HEK293 (cell line): ENCODE data around the gene MRPS18B.

Experiments
- GLI2 ChIP-seq: fragments of 450-650 bp; formaldehyde crosslinking; IDR thresholded peaks from 2 replicates; pipeline ENCODE4; 2017; ENCODE audit warnings: missing biosample characterization, missing genetic modification characterization, low read depth, borderline replicate concordance
- HOXD13 ChIP-seq: sonication (generic); formaldehyde crosslinking; IDR thresholded peaks from 2 replicates; pipeline ENCODE4 v1.8.0; 2022; ENCODE audit warnings: missing genetic modification reagents, borderline replicate concordance
- IKZF3 ChIP-seq: fragments of 450-650 bp; IDR thresholded peaks from 2 replicates; pipeline ENCODE4 v1.5.0; 2018; ENCODE audit warnings: missing biosample characterization, mild to moderate bottlenecking, missing genetic modification characterization, moderate library complexity
- PRDM10 ChIP-seq: fragments of 450-650 bp; formaldehyde crosslinking; IDR thresholded peaks from 2 replicates; pipeline ENCODE4 v1.5.1; 2016; ENCODE audit warnings: missing biosample characterization, missing genetic modification characterization
- RBAK ChIP-seq: fragments of 450-650 bp; formaldehyde crosslinking; IDR thresholded peaks from 2 replicates; pipeline ENCODE4 v1.5.1; 2016; ENCODE audit warnings: missing biosample characterization, missing genetic modification characterization
- SETDB1 ChIP-seq: IDR thresholded peaks from one replicate; pipeline ENCODE4 v1.6.1; 2017; ENCODE audit warnings: mild to moderate bottlenecking, low read length, moderate library complexity, mixed read lengths; ENCODE audit not compliant: insufficient read length
- TCF7L2 ChIP-seq: IDR thresholded peaks from 2 replicates; pipeline ENCODE4 v1.6.1; 2011; ENCODE audit warnings: low read depth, mild to moderate bottlenecking, inconsistent platforms, low read length, moderate library complexity, borderline replicate concordance
- TSHZ1 ChIP-seq: fragments of 450-650 bp; formaldehyde crosslinking; IDR thresholded peaks from 2 replicates; pipeline ENCODE4 v1.5.1; 2016; ENCODE audit warnings: missing biosample characterization, missing genetic modification characterization, borderline replicate concordance
- YY2 ChIP-seq: fragments of 450-650 bp; formaldehyde crosslinking; IDR thresholded peaks from 2 replicates; pipeline ENCODE4 v1.5.1; 2016; ENCODE audit warnings: missing biosample characterization, missing genetic modification characterization
- ZBTB11 ChIP-seq: fragments of 450-650 bp; formaldehyde crosslinking; conservative IDR thresholded peaks from 2 replicates; pipeline ENCODE4 v1.5.1; 2016; ENCODE audit warnings: low read depth, missing biosample characterization, missing genetic modification characterization
- ZNF114 ChIP-seq: fragments of 450-650 bp; formaldehyde crosslinking; IDR thresholded peaks from 2 replicates; pipeline ENCODE4 v1.5.0; 2017; ENCODE audit warnings: missing biosample characterization, missing genetic modification characterization
- ZNF133 ChIP-seq: fragments of 450-650 bp; formaldehyde crosslinking; IDR thresholded peaks from 2 replicates; pipeline ENCODE4 v1.5.1; 2016; ENCODE audit warnings: missing biosample characterization, missing genetic modification characterization
- ZNF146 ChIP-seq: fragments of 450-650 bp; formaldehyde crosslinking; IDR thresholded peaks from 2 replicates; pipeline ENCODE4 v1.5.1; 2016; ENCODE audit warnings: missing biosample characterization, missing genetic modification characterization
- ZNF157 ChIP-seq: fragments of 450-650 bp; formaldehyde crosslinking; IDR thresholded peaks from 2 replicates; pipeline ENCODE4 v1.5.1; 2016; ENCODE audit warnings: missing biosample characterization, missing genetic modification characterization
- ZNF311 ChIP-seq: fragments of 450-650 bp; formaldehyde crosslinking; IDR thresholded peaks from 2 replicates; pipeline ENCODE4 v1.5.1; 2017; ENCODE audit warnings: missing biosample characterization, missing genetic modification characterization, borderline replicate concordance
- ZNF341 ChIP-seq: fragments of 450-650 bp; formaldehyde crosslinking; IDR thresholded peaks from 2 replicates; pipeline ENCODE4; 2016; ENCODE audit warnings: low read depth, missing biosample characterization, missing genetic modification characterization
- ZNF350 ChIP-seq: fragments of 450-650 bp; formaldehyde crosslinking; IDR thresholded peaks from 2 replicates; pipeline ENCODE4 v1.5.0; 2017; ENCODE audit warnings: missing biosample characterization, mild to moderate bottlenecking, missing genetic modification characterization
- ZNF426 ChIP-seq: fragments of 450-650 bp; formaldehyde crosslinking; IDR thresholded peaks from 2 replicates; pipeline ENCODE4 v1.5.1; 2017; ENCODE audit warnings: missing biosample characterization, missing genetic modification characterization, mild to moderate bottlenecking, inconsistent platforms, moderate library complexity
- ZNF510 ChIP-seq: fragments of 450-650 bp; formaldehyde crosslinking; IDR thresholded peaks from 2 replicates; pipeline ENCODE4 v1.5.1; 2018; ENCODE audit warnings: mild to moderate bottlenecking, missing genetic modification characterization, missing biosample characterization; ENCODE audit not compliant: insufficient replicate concordance
- ZNF513 ChIP-seq: fragments of 450-650 bp; IDR thresholded peaks from 2 replicates; pipeline ENCODE4 v1.5.1; 2018; ENCODE audit warnings: missing biosample characterization, missing genetic modification characterization
- ZNF521 ChIP-seq: fragments of 450-650 bp; formaldehyde crosslinking; IDR thresholded peaks from 2 replicates; pipeline ENCODE4 v1.5.1; 2017; ENCODE audit warnings: missing biosample characterization, mild to moderate bottlenecking, missing genetic modification characterization
- ZNF529 ChIP-seq: fragments of 450-650 bp; formaldehyde crosslinking; IDR thresholded peaks from 2 replicates; pipeline ENCODE4 v1.5.1; 2017; ENCODE audit warnings: missing genetic modification characterization, missing biosample characterization; ENCODE audit not compliant: insufficient replicate concordance
- ZNF571 ChIP-seq: fragments of 450-650 bp; formaldehyde crosslinking; IDR thresholded peaks from 2 replicates; pipeline ENCODE4 v1.5.0; 2017; ENCODE audit warnings: missing biosample characterization, missing genetic modification characterization
- ZNF585B ChIP-seq: fragments of 450-650 bp; formaldehyde crosslinking; IDR thresholded peaks from 2 replicates; pipeline ENCODE4 v1.5.1; 2016; ENCODE audit warnings: missing biosample characterization, missing genetic modification characterization
- ZNF596 ChIP-seq: fragments of 450-650 bp; IDR thresholded peaks from 2 replicates; pipeline ENCODE4 v1.5.0; 2018; ENCODE audit warnings: missing biosample characterization, mild to moderate bottlenecking, missing genetic modification characterization, moderate library complexity
- ZNF76 ChIP-seq: fragments of 450-650 bp; formaldehyde crosslinking; IDR thresholded peaks from 2 replicates; pipeline ENCODE4; 2016; ENCODE audit warnings: low read depth, missing biosample characterization, missing genetic modification characterization, borderline replicate concordance
- ZNF792 ChIP-seq: fragments of 450-650 bp; formaldehyde crosslinking; IDR thresholded peaks from 2 replicates; pipeline ENCODE4 v1.5.1; 2016; ENCODE audit warnings: missing biosample characterization, missing genetic modification characterization
- ZSCAN23 ChIP-seq: fragments of 450-650 bp; formaldehyde crosslinking; IDR thresholded peaks from 2 replicates; pipeline ENCODE4 v1.5.1; 2016; ENCODE audit warnings: missing biosample characterization, missing genetic modification characterization

Gene MRPS18B

GRCh38 chr6:30617565-30618269, at the start of gene MRPS18B (continued):
- TF ChIP-seq TSHZ1 (tag by site-specific recombination) (no peak), ZNF146 (tag by site-specific recombination) (no peak), ZNF350 (tag by site-specific recombination) (no peak), ZNF510 (no peak), RBAK (tag by site-specific recombination) (no peak), ZNF311 (tag by site-specific recombination) (no peak), ZNF157 (tag by site-specific recombination) (no peak), ZNF76 (tag by site-specific recombination) (peak; percentile 39; the same call in 1 of the 2 replicates), ZNF521 (no peak), ZNF571 (tag by site-specific recombination) (no peak), ZNF529 (tag by site-specific recombination) (no peak), ZSCAN23 (tag by site-specific recombination) (no peak), ZNF133 (tag by site-specific recombination) (no peak), ZNF114 (tag by site-specific recombination) (no peak), ZNF341 (tag by site-specific recombination) (peak; percentile 65), IKZF3 (tag by site-specific recombination) (no peak), PRDM10 (tag by site-specific recombination) (peak; percentile 82), SETDB1 (no peak), ZNF792 (tag by site-specific recombination) (no peak), ZNF585B (tag by site-specific recombination) (no peak), GLI2 (tag by site-specific recombination) (no peak), TCF7L2 (no peak), ZNF426 (no peak), ZNF513 (tag by site-specific recombination) (no peak), ZNF596 (no peak), YY2 (tag by site-specific recombination) (peak; percentile 85), ZBTB11 (tag by site-specific recombination) (peak; percentile 61; the same call in 1 of the 2 replicates), HOXD13 (CRISPR knock-in tag) (no peak)
